C4-2B (cell line): Measurements from ENCODE around the gene DHRS7B.
"Not testable (repeated sequence)": the region's sequence is repeated elsewhere in the genome, so short reads cannot be mapped to it uniquely, and the experiment has no call there.

Experiments
- H3K27ac ChIP-seq: fragments of 450-650 bp; 2 replicates; pipeline ENCODE4 v1.5.1; 2017
- CTCF ChIP-seq: fragments of 450-650 bp; conservative IDR thresholded peaks from 2 replicates; pipeline ENCODE4 v1.5.1; 2017; ENCODE audit warnings: mild to moderate bottlenecking
- ZFX ChIP-seq: fragments of 450-650 bp; IDR thresholded peaks from 2 replicates; pipeline ENCODE4 v1.6.1; 2017

Gene DHRS7B

DNA sequence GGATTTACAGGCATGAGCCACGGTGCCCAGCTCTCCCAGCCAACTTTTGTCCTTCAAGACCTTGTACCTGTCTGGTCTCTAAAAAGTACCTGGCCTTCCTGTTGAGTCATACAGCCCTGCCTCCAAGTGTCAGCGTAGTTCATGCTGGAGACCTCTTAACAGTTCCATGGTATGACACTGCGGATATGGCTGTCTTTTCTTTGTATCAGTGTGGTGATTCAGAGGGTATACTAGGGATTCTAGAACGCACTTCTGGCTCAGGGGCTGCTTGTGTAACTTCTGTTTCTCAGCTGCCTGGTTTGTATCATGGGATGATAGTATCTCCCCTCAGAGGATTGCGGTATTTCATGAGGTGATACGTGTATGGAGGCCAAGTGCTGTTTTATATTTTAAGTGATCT, 89.2 kb downstream of the DHRS7B start:
- TF ChIP-seq ZFX (no peak), CTCF (no peak)
- H3K27ac ChIP-seq: no peak overlapping the region

GRCh38 chr17:21217346-21217745, 90.6 kb downstream of the DHRS7B start:
- H3K27ac ChIP-seq: peak overlapping the region; percentile 34; the same call in 1 of the 2 replicates
- no peak for TF ChIP-seq CTCF
- no peak for TF ChIP-seq ZFX

DNA sequence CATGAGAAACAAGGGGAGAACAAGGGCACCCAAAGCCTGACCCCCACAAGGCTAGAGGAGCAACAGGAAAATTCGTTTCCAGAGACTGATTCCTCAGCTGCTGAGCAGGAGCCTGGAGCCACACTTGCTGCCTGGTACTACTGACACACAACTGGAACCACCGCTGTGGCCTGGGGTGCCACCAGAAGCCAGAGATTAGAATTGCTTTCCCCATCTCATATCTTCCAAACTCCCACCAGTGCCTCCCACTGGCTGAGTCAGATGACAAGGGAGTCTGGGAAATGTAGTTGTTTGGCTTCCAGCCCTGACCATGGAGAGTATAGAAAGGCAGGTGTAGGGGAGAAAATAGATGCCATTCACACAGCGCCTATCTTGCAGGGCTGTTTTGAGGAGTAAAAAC, 91.3 kb downstream of the DHRS7B start:
- TF ChIP-seq ZFX: no peak
- TF ChIP-seq CTCF: no peak
- H3K27ac ChIP-seq: peak overlapping the region; percentile 34

GRCh38 chr17:21218831-21219380, 92.1 kb downstream of the DHRS7B start:
- peak overlapping the region; percentile 41 for H3K27ac ChIP-seq
- TF ChIP-seq CTCF: no peak

DNA sequence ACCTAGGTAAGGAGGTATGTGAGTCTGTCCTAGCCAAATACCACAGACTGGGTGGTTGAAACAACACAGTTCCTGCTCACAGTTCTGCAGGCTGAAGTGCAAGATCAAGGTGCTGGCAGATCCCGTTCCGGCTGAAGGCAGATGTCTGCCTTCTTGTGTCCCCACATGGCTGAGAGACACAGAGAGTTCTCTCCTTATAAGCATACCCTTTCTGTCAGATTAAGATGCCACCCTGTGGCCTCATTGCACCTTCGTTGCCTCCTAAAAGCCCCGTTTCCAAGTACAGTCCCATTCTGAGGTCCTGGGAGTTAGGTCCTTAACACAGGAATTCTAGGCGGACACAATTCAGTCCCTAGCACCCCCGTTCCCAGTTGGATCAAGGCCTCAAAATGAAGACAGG, 96.3 kb downstream of the DHRS7B start:
- TF ChIP-seq ZFX (no peak), CTCF (no peak)

GRCh38 chr17:21227277-21227676, 100.5 kb downstream of the DHRS7B start:
- not testable (repeated sequence) for H3K27ac ChIP-seq

More for the DNA sequence above, 96.3 kb downstream of the DHRS7B start:
- no peak overlapping the region for H3K27ac ChIP-seq

- TF ChIP-seq CTCF (no peak), ZFX (no peak)
- no peak overlapping the region for H3K27ac ChIP-seq
These were observed 101.3 kb downstream of the DHRS7B start for GRCh38 chr17:21228111-21228510.

- TF ChIP-seq CTCF (no peak), ZFX (no peak)
These were observed 102.1 kb downstream of the DHRS7B start for GRCh38 chr17:21228845-21229244.

More at GRCh38 chr17:21228845-21229244, 102.1 kb downstream of the DHRS7B start:
- H3K27ac ChIP-seq: no peak overlapping the region
